Activated CD4-positive, alpha-beta memory T cell treated with anti-CD3 and anti-CD28 coated beads for 36 hours (primary cell): ENCODE measurements around the gene SPATA19. TPM values are rescaled to one million over a fixed set of nuclear protein-coding genes. Genes with fewer than 3 reads are reported as not detected.

Source experiments
- total RNA-seq, 2 experiments: library from RNA; stranded (reverse); gene quantifications; one replicate each; pipeline ENCODE4 v1.2.3, GENCODE V29; 2021

SPATA19 gene
- total RNA-seq, 2 experiments from 2014 or later, result not detected

Other genes starting within 250 kb of the SPATA19 start
- gene IGSF9B, start 111.5 kb upstream of the SPATA19 start, total RNA-seq, result 10 to 100 TPM; 24.6 to 30.3 TPM
- 1 to 10 TPM; 6.3 to 9.0 TPM for gene JAM3, start 223.6 kb upstream of the SPATA19 start, total RNA-seq